HepG2 (cell line): ENCODE results near the gene VSIG8. TPM values are rescaled to one million over a fixed set of nuclear protein-coding genes. Genes with fewer than 3 reads are reported as not detected.

ENCODE experiments used
- ATAC-seq: fragments of 200-7000 bp; cut with Tn5 transposase; 3 replicates; pipeline ENCODE4 v1.9.1; 2020; ENCODE audit warnings: mild to moderate bottlenecking, moderate library complexity
- BruUV-seq: library from RNA; stranded (reverse); fragments of 400-500 nt; replicated peaks from 2 replicates; lab custom pipeline; 2021; lab: Mats Ljungman, UMichigan
- CTCF ChIA-PET: fragments of 300-600 bp; formaldehyde crosslinking; extraction: SDS; loops from one replicate; lab custom pipeline; 2021; ENCODE audit warnings: low total read pairs, inconsistent platforms, low intra/inter-chr PET ratio; lab: Yijun Ruan, JAX
- POLR2A ChIA-PET: fragments of 350-600 bp; sonication (Branson Sonifier 250); formaldehyde crosslinking; loops from one replicate; lab custom pipeline; 2020; ENCODE audit warnings: antibody characterized with exemption, inconsistent platforms; lab: Yijun Ruan, JAX
- DNase-seq: peaks from one replicate; pipeline ENCODE4 v3.0.0-alpha.2; 2015; ENCODE audit warnings: low spot score
- FAIRE-seq: peaks from 3 replicates; lab custom pipeline; 2011; peaks lifted over from hg19 to GRCh38; lab: Jason Lieb, UNC
- H2AFZ ChIP-seq: one replicate; pipeline ENCODE4 v1.6.1; 2011; ENCODE audit warnings: low read length, inconsistent platforms
- H3K27ac ChIP-seq: fragments of 300-600 bp; 3 replicates; pipeline ENCODE4 v1.8.0; 2011; ENCODE audit warnings: mixed run types, mild to moderate bottlenecking, mixed read lengths, low read length, inconsistent platforms; ENCODE audit not compliant: insufficient read depth; ENCODE audit errors: extremely low read length
- H3K27me3 ChIP-seq, 2 experiments: fragments of 200-600 bp in 1 of 2; 2 replicates in 1 of 2; 3 replicates in 1 of 2; pipeline versions ENCODE4 v1.6.0 to v1.8.0; 2011; ENCODE audit warnings: low read length in 2 of 2, mild to moderate bottlenecking in 2 of 2, moderate library complexity in 2 of 2, inconsistent platforms in 1 of 2; ENCODE audit not compliant: insufficient read depth in 2 of 2, control insufficient read depth in 1 of 2
- H3K36me3 ChIP-seq, 2 experiments: fragments of 200-600 bp in 1 of 2; replicated peaks in 1 of 2; 2 replicates in 1 of 2; 3 replicates in 1 of 2; pipeline versions ENCODE4 v1.5.1 to v1.8.0; 2011; ENCODE audit warnings: low read length in 2 of 2, inconsistent platforms in 1 of 2; ENCODE audit not compliant: insufficient read depth in 2 of 2, control insufficient read depth in 1 of 2
- H3K4me1 ChIP-seq: 2 replicates; pipeline ENCODE4 v1.5.1; 2012; ENCODE audit warnings: low read length, inconsistent platforms; ENCODE audit not compliant: insufficient read depth
- H3K4me2 ChIP-seq: 2 replicates; pipeline ENCODE4 v1.6.0; 2011; ENCODE audit warnings: low read depth, low read length, inconsistent platforms
- H3K4me3 ChIP-seq, 3 experiments: fragments of 200-600 bp in 1 of 3; sonication (generic), shearing (Covaris generic) in 1 of 3; replicated peaks in 1 of 3; 2 replicates each; pipeline ENCODE4 v1.5.1; 2011 to 2016; ENCODE audit warnings: low read length in 3 of 3, inconsistent platforms in 2 of 3, low read depth in 2 of 3, mild to moderate bottlenecking in 2 of 3, control low read depth in 1 of 3, mixed read lengths in 1 of 3; ENCODE audit not compliant: insufficient read depth in 1 of 3
- H3K79me2 ChIP-seq: one replicate; pipeline ENCODE4 v1.6.1; 2011; ENCODE audit warnings: low read length, inconsistent platforms; ENCODE audit not compliant: insufficient read depth
- H3K9ac ChIP-seq: 2 replicates; pipeline ENCODE4 v1.6.0; 2011; ENCODE audit warnings: mild to moderate bottlenecking, low read depth, low read length, inconsistent platforms; ENCODE audit not compliant: insufficient read depth
- H3K9me3 ChIP-seq: 2 replicates; pipeline ENCODE4 v1.5.1; 2012; ENCODE audit warnings: mild to moderate bottlenecking, low read length
- H4K20me1 ChIP-seq: 2 replicates; pipeline ENCODE4 v1.6.0; 2011; ENCODE audit warnings: inconsistent platforms, mild to moderate bottlenecking, low read length, moderate library complexity; ENCODE audit not compliant: insufficient read depth
- CREBL2 ChIP-seq: sonication (generic); formaldehyde crosslinking; IDR thresholded peaks from 2 replicates; pipeline ENCODE4 v1.8.1; 2023; ENCODE audit warnings: missing genetic modification reagents, mild to moderate bottlenecking, borderline replicate concordance
- FOXA1 ChIP-seq, 2 experiments: fragments of 450-650 bp in 1 of 2; sonication (generic) in 1 of 2; formaldehyde crosslinking in 1 of 2; IDR thresholded peaks; 2 replicates each; pipeline versions ENCODE4 v1.4.0 to v1.6.1; 2016 to 2020; ENCODE audit warnings: missing genetic modification reagents in 1 of 2
- MNT ChIP-seq: fragments of 450-650 bp; IDR thresholded peaks from 2 replicates; pipeline ENCODE4 v1.6.1; 2016
- THRA ChIP-seq: sonication (generic); formaldehyde crosslinking; IDR thresholded peaks from 2 replicates; pipeline ENCODE4 v1.4.0; 2020; ENCODE audit warnings: missing genetic modification reagents, borderline replicate concordance
- ZBTB21 ChIP-seq: sonication (generic); formaldehyde crosslinking; IDR thresholded peaks from 2 replicates; pipeline ENCODE4 v1.4.0; 2020; ENCODE audit warnings: missing genetic modification reagents
- ZNF350 ChIP-seq: sonication (generic); formaldehyde crosslinking; IDR thresholded peaks from 2 replicates; pipeline ENCODE4 v1.4.0; 2020; ENCODE audit warnings: mild to moderate bottlenecking, low read depth, missing genetic modification reagents, borderline replicate concordance
- WGBS: methylation state at CpG from one replicate; pipeline ENCODE4 v1.1.6; 2017; ENCODE audit warnings: low lambda C conversion rate; 5-methylcytosine and 5-hydroxymethylcytosine counted together
- in situ Hi-C: cut with HindIII; loops from 2 replicates; pipeline ENCODE4 v1.10.0; 2017; ENCODE audit warnings: low pct_unique_long_range_greater_than_20kb; ENCODE audit not compliant: extremely low pct_ligation_motif_present
- intact Hi-C: fragments of 100-400 bp; cut with micrococcal nuclease; formaldehyde crosslinking; loops from one replicate; pipeline ENCODE4 v1.10.0; 2022; ENCODE audit not compliant: unreplicated experiment
- polyA plus RNA-seq, 8 experiments: library from polyadenylated mRNA; depleted of rRNA in 3 of 8; stranded (reverse) in 7 of 8; unstranded in 1 of 8; fragments of >200 nt; fragmentation: Illumina TruSeq in 4 of 8; extraction: Trizol in 4 of 8; gene quantifications; 2 replicates each; pipeline versions ENCODE4 v1.2.1 to v1.2.3, GENCODE V29; 2011 to 2016; ENCODE audit warnings: low read depth in 4 of 8, missing spikeins in 1 of 8, mixed read lengths in 1 of 8; ENCODE audit not compliant: insufficient read depth in 1 of 8
- total RNA-seq, 5 experiments: library from RNA; depleted of rRNA; stranded (reverse); fragments of >200 nt; fragmentation: Illumina TruSeq; extraction: Trizol; gene quantifications; 2 replicates each; pipeline ENCODE4 v1.2.3, GENCODE V29; 2016; ENCODE audit warnings: low read depth in 1 of 5

The VSIG8 gene
- total and polyA plus RNA-seq, 2 of the 13 experiments (the other 11 are each of a cell fraction or from before 2014, with no cell fraction given), result not detected

GRCh38 chr1:159826441-159827101 lies 35.9 kb downstream of the VSIG8 start, which contains the start of gene SLAMF8:
Gene SLAMF8 (plus strand): TSS chr1:159826873. CDS start chr1:159826899, 26 bp downstream.
- FAIRE-seq, result no peak
- ATAC-seq, result no peak
- Histone ChIP-seq H4K20me1 (no peaks in the 10 kb centered on the region), H3K27ac (no peak within 1 kb of the TSS), H2AFZ (no peak within 1 kb of the TSS), H3K36me3 (no peaks in the 10 kb centered on the region), H3K4me1 (peaks cover 12% of the 10 kb centered on the region), H3K4me3 (no peak within 1 kb of the TSS), H3K4me2 (no peak within 1 kb of the TSS), H3K27me3 (peaks cover 3 to 12% of the 10 kb centered on the region in 2 experiments; a peak in 4 of 5 replicates), H3K9me3 (no peaks in the 10 kb centered on the region), H3K9ac (no peak within 1 kb of the TSS), H3K79me2 (no peaks in the 10 kb centered on the region)
- intact Hi-C loops (no loop called here), in situ Hi-C loops (no loop called here)
- ChIA-PET POLR2A (no interaction called here), CTCF (no interaction called here)
- no TSS peak for BruUV-seq
- TF ChIP-seq CREBL2 (CRISPR knock-in tag) (no peak), MNT (peak; percentile 66), THRA (CRISPR knock-in tag) (no peak), ZNF350 (CRISPR knock-in tag) (no peak), FOXA1 (IDR thresholded peaks at IDR 0.05) (no peak), FOXA1 (CRISPR knock-in tag; IDR thresholded peaks at IDR 0.05) (no peak), ZBTB21 (CRISPR knock-in tag) (no peak)
- 13% methylated on average over 11 of the region's 11 CpGs for WGBS
- no peak for DNase-seq
